ENCODE results near the gene NUAK1. TPM values are rescaled to one million over a fixed set of nuclear protein-coding genes. Genes with fewer than 3 reads are reported as not detected.
"Not testable (repeated sequence)": the region's sequence is repeated elsewhere in the genome, so short reads cannot be mapped to it uniquely, and the experiment has no call there.

The NUAK1 gene
- total RNA-seq, 1 donor from 2014 or later, result not detected

DNA sequence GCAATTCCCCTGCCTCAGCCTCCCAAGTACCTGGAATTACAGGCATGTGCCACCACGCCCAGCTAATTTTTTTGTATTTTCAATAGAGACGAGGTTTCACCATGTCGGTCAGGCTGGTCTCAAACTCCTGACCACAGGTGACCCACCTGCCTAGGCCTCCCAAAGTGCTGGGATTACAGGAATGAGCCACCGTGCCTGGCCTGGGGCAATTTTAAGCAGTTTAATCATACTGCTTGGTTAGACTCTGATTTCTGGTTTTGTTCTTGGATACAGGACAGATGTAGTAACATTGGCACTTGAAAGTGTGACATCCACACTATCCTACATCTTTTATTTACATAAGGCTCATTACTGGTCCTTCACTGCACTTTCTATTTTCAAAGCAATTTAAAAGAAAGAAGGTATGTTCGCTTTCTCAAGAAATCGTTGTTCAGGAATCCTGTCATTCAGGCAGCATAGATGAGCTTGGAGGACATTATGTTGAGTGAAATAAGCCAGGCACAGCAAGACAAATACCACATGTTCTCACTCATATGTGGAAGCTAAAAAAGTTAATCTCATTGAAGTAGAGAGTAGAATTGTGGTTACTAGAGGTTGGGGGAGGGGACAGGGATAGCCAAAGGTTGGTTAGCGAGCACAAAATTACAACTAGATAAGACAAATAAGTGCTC is 4.0 kb upstream of the NUAK1 start:
- ATAC-seq (ENCODE audit: low read depth), result no peak
- H3K27me3 Mint-ChIP-seq, result peaks cover 53% of the 10 kb centered on the region

DNA sequence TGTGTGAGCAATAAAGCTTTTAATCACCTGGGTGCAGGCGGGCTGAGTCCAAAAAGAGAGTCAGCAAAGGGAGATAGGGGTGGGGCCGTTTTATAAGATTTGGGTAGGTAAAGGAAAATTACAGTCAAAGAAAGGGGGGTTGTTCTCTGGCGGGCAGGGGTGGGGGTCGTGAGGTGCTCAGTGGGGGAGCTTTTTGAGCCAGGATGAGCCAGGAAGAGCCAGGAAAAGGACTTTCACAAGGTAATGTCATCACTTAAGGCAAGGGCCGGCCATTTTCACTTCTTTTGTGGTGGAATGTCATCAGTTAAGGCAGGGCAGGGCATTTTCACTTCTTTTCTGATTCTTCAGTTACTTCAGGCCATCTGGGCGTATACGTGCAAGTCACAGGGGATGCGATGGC is 3.2 kb upstream of the NUAK1 start:
- POLR2A ChIA-PET; DNase-seq; H3K36me3 Mint-ChIP-seq (ENCODE audit: low read depth); H3K4me1 Mint-ChIP-seq; intact Hi-C loops (cut with micrococcal nuclease); H3K27ac Mint-ChIP-seq; H3K4me3 Mint-ChIP-seq; ATAC-seq (ENCODE audit: low read depth); H3K9me3 Mint-ChIP-seq; CTCF ChIA-PET: not testable (repeated sequence)
- peaks cover 56% of the 10 kb centered on the region for H3K27me3 Mint-ChIP-seq

More for the DNA sequence above, 4.0 kb upstream of the NUAK1 start:
- TF ChIP-seq, protein P1, sequence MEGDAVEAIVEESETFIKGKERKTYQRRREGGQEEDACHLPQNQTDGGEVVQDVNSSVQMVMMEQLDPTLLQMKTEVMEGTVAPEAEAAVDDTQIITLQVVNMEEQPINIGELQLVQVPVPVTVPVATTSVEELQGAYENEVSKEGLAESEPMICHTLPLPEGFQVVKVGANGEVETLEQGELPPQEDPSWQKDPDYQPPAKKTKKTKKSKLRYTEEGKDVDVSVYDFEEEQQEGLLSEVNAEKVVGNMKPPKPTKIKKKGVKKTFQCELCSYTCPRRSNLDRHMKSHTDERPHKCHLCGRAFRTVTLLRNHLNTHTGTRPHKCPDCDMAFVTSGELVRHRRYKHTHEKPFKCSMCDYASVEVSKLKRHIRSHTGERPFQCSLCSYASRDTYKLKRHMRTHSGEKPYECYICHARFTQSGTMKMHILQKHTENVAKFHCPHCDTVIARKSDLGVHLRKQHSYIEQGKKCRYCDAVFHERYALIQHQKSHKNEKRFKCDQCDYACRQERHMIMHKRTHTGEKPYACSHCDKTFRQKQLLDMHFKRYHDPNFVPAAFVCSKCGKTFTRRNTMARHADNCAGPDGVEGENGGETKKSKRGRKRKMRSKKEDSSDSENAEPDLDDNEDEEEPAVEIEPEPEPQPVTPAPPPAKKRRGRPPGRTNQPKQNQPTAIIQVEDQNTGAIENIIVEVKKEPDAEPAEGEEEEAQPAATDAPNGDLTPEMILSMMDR (IDR thresholded peaks at IDR 0.05), result no peak
- DNase-seq, result no peak
- CTCF ChIA-PET, result no interaction called here
- Mint-ChIP-seq H3K36me3 (ENCODE audit: low read depth) (no peaks in the 10 kb centered on the region), H3K4me3 (no peak overlapping the region), H3K27ac (no peak overlapping the region), H3K4me1 (peaks cover 4% of the 10 kb centered on the region), H3K9me3 (no peaks in the 10 kb centered on the region)
- POLR2A ChIA-PET, result no interaction called here
- intact Hi-C loops (cut with micrococcal nuclease), result no loop called here

DNA sequence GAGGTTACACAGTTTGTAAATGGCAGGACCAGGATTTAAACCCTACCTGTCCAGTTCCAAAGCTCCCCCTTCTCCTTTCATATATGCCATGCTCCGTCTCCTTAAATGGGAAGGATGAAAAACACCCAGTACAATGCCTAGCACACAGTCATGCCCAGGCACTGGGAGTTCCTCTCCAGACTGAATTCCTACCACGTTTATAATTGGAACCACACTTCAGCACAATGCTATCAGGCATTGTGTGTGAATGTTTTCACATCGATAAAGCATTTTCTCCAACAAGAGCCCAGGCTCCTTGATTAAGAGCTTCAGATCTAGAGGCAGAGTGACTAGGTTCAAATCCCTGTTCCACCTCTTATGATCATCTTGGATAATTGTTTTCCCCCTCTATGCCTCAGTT is 2.7 kb upstream of the NUAK1 start:
- Mint-ChIP-seq H3K4me1 (peaks cover 6% of the 10 kb centered on the region), H3K4me3 (no peak overlapping the region), H3K9me3 (no peaks in the 10 kb centered on the region), H3K27ac (no peak overlapping the region), H3K27me3 (peaks cover 57% of the 10 kb centered on the region), H3K36me3 (ENCODE audit: low read depth) (no peaks in the 10 kb centered on the region)
- ATAC-seq (ENCODE audit: low read depth) (no peak), DNase-seq (no peak)
- CTCF ChIA-PET, result no interaction called here
- POLR2A ChIA-PET, result no interaction called here
- intact Hi-C loops (cut with micrococcal nuclease), result no loop called here
- TF ChIP-seq, protein P1 (IDR thresholded peaks at IDR 0.05), result no peak

DNA sequence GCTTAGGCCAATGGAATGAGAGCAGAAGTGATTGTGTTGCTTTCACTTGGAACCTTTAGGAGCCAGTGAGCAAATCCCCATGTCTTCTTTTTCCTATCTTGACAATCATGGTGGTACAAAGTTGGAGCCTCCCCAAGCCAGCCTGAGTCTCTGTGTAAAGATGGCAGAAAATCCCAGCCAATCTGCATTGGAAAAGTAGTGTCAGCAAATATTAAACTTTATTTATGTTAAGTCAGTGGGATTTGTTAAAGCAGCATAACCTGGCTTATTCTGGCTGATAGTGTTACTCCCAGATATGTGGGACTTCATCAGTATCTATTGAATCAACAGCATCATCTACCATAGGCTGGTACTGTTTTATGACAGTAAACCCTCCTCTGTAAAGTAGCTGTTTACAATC is 2.2 kb upstream of the NUAK1 start:
- Mint-ChIP-seq H3K27me3 (peaks cover 59% of the 10 kb centered on the region), H3K36me3 (ENCODE audit: low read depth) (no peaks in the 10 kb centered on the region), H3K9me3 (no peaks in the 10 kb centered on the region), H3K4me1 (peaks cover 9% of the 10 kb centered on the region), H3K4me3 (no peak overlapping the region), H3K27ac (no peak overlapping the region)
- ChIA-PET CTCF (no interaction called here), POLR2A (no interaction called here)
- intact Hi-C loops (cut with micrococcal nuclease), result no loop called here
- ATAC-seq (ENCODE audit: low read depth) (no peak), DNase-seq (no peak)
- TF ChIP-seq, protein P1 (IDR thresholded peaks at IDR 0.05), result no peak

DNA sequence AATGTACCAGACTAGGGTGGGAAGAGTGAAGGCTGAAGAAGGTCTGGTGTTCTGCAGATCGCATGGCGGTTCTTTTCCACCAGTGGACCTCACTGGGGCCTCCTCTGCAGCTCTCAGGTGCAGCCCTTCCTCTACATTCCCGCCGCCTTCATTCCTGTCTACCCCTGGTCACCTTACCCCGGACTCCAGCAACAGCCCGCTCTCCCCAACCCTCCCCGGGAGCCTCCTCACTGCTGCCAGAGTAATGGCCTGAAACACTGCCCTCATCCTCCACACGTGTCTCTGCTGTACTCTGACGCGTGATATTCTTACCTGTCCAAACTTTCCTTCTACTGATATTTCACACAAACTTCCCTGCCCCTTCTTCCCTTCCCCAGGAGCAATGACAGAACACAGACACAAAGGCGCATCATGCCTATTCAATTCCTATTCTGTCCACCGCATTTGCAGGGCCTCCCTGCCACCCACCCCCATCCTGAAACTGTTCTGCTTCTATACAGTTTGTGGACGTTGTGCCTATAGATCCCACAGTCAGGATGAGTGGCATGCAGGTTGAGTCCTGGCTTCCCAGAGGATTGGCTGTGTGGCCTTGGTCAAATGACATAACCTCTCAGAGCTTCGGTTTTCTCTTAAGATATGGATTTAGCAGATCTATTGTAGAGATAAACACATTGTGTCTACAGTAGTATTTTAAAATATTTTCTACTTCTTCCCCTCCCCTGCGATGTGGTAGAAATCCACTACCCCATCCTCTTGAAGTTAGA is 1.7 kb upstream of the NUAK1 start:
- ATAC-seq (ENCODE audit: low read depth), result no peak
- no peak overlapping the region for H3K27ac Mint-ChIP-seq

More for the DNA sequence above, 1.7 kb upstream of the NUAK1 start:
- TF ChIP-seq, protein P1 (IDR thresholded peaks at IDR 0.05), result no peak
- no peaks in the 10 kb centered on the region for H3K36me3 Mint-ChIP-seq (ENCODE audit: low read depth)
- H3K4me3 Mint-ChIP-seq, result peak overlapping the region; percentile 3
- intact Hi-C loops (cut with micrococcal nuclease), result no loop called here
- no peaks in the 10 kb centered on the region for H3K9me3 Mint-ChIP-seq
- CTCF ChIA-PET, result no interaction called here
- POLR2A ChIA-PET, result no interaction called here
- H3K27me3 Mint-ChIP-seq, result peaks cover 57% of the 10 kb centered on the region
- no peak for DNase-seq
- H3K4me1 Mint-ChIP-seq, result peaks cover 9% of the 10 kb centered on the region
